ENCODE data around the gene MYO18B. TPM values are rescaled to one million over a fixed set of nuclear protein-coding genes. Genes with fewer than 3 reads are reported as not detected.

Gene MYO18B
- total RNA-seq, 1 experiment from 2014 or later = not detected

GRCh38 chr22:25816522-25817059 is 74.6 kb downstream of the MYO18B start:
- Histone ChIP-seq H3K4me2 (ENCODE audit: low read length) (no peak overlapping the region), H3K79me2 (ENCODE audit: low read length) (no peaks in the 10 kb centered on the region), H4K20me1 (ENCODE audit: low read length) (no peaks in the 10 kb centered on the region), H3K36me3 (ENCODE audit: low read depth, low read length) (no peaks in the 10 kb centered on the region), H3K27ac (ENCODE audit: low read length) (no peak overlapping the region), H3F3A (ENCODE audit: low read length, unreplicated experiment) (no peaks in the 10 kb centered on the region), H3K4me1 (ENCODE audit: insufficient read depth, low read length) (no peaks in the 10 kb centered on the region), H3K9me3 (ENCODE audit: low read length) (no peaks in the 10 kb centered on the region), H3K9me2 (replicated peaks; ENCODE audit: low read length) (no peaks in the 10 kb centered on the region), H3K4me3 (ENCODE audit: low read length) (no peak overlapping the region), H2AFZ (ENCODE audit: low read length) (no peak overlapping the region), H3K9ac (ENCODE audit: low read length) (no peak overlapping the region), H3K27me3 (ENCODE audit: low read length) (no peaks in the 10 kb centered on the region)
- intact Hi-C loops (cut with micrococcal nuclease) = no loop called here
- POLR2A ChIA-PET (ENCODE audit: unreplicated experiment) = no interaction called here
- BruUV-seq (replicated peaks) = no TSS peak
- ATAC-seq (no peak), DNase-seq (no peak)
- TF ChIP-seq EZH2phosphoT487 (IDR thresholded peaks at IDR 0.05; ENCODE audit: borderline replicate concordance, low read length) (no peak), EZH2 (IDR thresholded peaks at IDR 0.05; ENCODE audit: low read length, unreplicated experiment) (no peak)
- TF ChIP-seq, protein P1, sequence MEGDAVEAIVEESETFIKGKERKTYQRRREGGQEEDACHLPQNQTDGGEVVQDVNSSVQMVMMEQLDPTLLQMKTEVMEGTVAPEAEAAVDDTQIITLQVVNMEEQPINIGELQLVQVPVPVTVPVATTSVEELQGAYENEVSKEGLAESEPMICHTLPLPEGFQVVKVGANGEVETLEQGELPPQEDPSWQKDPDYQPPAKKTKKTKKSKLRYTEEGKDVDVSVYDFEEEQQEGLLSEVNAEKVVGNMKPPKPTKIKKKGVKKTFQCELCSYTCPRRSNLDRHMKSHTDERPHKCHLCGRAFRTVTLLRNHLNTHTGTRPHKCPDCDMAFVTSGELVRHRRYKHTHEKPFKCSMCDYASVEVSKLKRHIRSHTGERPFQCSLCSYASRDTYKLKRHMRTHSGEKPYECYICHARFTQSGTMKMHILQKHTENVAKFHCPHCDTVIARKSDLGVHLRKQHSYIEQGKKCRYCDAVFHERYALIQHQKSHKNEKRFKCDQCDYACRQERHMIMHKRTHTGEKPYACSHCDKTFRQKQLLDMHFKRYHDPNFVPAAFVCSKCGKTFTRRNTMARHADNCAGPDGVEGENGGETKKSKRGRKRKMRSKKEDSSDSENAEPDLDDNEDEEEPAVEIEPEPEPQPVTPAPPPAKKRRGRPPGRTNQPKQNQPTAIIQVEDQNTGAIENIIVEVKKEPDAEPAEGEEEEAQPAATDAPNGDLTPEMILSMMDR (conservative IDR thresholded peaks at IDR 0.05; ENCODE audit: low read depth, low read length) = no peak
- CTCF ChIA-PET = no interaction called here

- H3K36me3 ChIP-seq (ENCODE audit: low read depth, low read length) = no peaks in the 10 kb centered on the region
- H3K4me3 ChIP-seq (ENCODE audit: low read length) = no peak overlapping the region
- intact Hi-C loops (cut with micrococcal nuclease) = no loop called here
- DNase-seq (no peak), ATAC-seq (no peak)
- H3K27me3 ChIP-seq (ENCODE audit: low read length) = no peaks in the 10 kb centered on the region
- no peaks in the 10 kb centered on the region for H3K9me3 ChIP-seq (ENCODE audit: low read length)
- CTCF ChIA-PET = no interaction called here
- POLR2A ChIA-PET (ENCODE audit: unreplicated experiment) = no interaction called here
- no peak overlapping the region for H3K27ac ChIP-seq (ENCODE audit: low read length)
- no peak overlapping the region for H3K4me2 ChIP-seq (ENCODE audit: low read length)
- TF ChIP-seq, protein P1 (conservative IDR thresholded peaks at IDR 0.05; ENCODE audit: low read depth, low read length) = no peak
- TF ChIP-seq EZH2phosphoT487 (IDR thresholded peaks at IDR 0.05; ENCODE audit: borderline replicate concordance, low read length) (no peak), EZH2 (IDR thresholded peaks at IDR 0.05; ENCODE audit: low read length, unreplicated experiment) (no peak)
- no peaks in the 10 kb centered on the region for H3K79me2 ChIP-seq (ENCODE audit: low read length)
- BruUV-seq (replicated peaks) = no TSS peak
- H3K4me1 ChIP-seq (ENCODE audit: insufficient read depth, low read length) = no peaks in the 10 kb centered on the region
- H3K9me2 ChIP-seq (replicated peaks; ENCODE audit: low read length) = no peaks in the 10 kb centered on the region
- no peak overlapping the region for H2AFZ ChIP-seq (ENCODE audit: low read length)
- H3F3A ChIP-seq (ENCODE audit: low read length, unreplicated experiment) = no peaks in the 10 kb centered on the region
- no peak overlapping the region for H3K9ac ChIP-seq (ENCODE audit: low read length)
- H4K20me1 ChIP-seq (ENCODE audit: low read length) = no peaks in the 10 kb centered on the region
Measured at GRCh38 chr22:25817092-25817943, 75.3 kb downstream of the MYO18B start.

DNA sequence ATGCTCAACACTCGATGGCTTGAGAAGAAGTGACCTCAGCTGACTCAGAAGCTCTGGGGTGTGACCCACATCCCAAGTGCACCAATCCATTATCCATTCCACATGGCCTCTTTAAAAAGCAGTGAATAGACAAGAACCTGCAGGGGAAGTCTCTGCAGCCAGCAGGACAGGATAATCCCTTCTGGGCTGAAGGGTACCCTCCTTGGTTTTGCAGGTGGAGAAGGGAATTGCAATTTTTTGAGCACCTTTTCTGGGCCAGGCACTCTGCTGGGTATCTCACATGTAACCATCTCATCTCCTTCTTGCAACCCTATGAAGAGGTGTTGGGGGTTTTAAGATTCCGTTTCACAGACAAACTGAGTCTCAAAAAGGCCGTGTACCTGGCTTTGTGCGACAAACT is 76.6 kb downstream of the MYO18B start:
- H4K20me1 ChIP-seq (ENCODE audit: low read length) = no peaks in the 10 kb centered on the region
- no peak overlapping the region for H3K27ac ChIP-seq (ENCODE audit: low read length)
- H3F3A ChIP-seq (ENCODE audit: low read length, unreplicated experiment) = no peaks in the 10 kb centered on the region
- H3K4me3 ChIP-seq (ENCODE audit: low read length) = no peak overlapping the region
- no TSS peak for BruUV-seq (replicated peaks)
- H3K4me2 ChIP-seq (ENCODE audit: low read length) = no peak overlapping the region
- ATAC-seq (no peak), DNase-seq (no peak)
- H3K27me3 ChIP-seq (ENCODE audit: low read length) = no peaks in the 10 kb centered on the region
- no peaks in the 10 kb centered on the region for H3K9me2 ChIP-seq (replicated peaks; ENCODE audit: low read length)
- no peaks in the 10 kb centered on the region for H3K4me1 ChIP-seq (ENCODE audit: insufficient read depth, low read length)
- TF ChIP-seq EZH2 (IDR thresholded peaks at IDR 0.05; ENCODE audit: low read length, unreplicated experiment) (no peak), EZH2phosphoT487 (IDR thresholded peaks at IDR 0.05; ENCODE audit: borderline replicate concordance, low read length) (no peak)
- TF ChIP-seq, protein P1 (conservative IDR thresholded peaks at IDR 0.05; ENCODE audit: low read depth, low read length) = no peak
- H3K36me3 ChIP-seq (ENCODE audit: low read depth, low read length) = no peaks in the 10 kb centered on the region
- H2AFZ ChIP-seq (ENCODE audit: low read length) = no peak overlapping the region
- POLR2A ChIA-PET (ENCODE audit: unreplicated experiment) = no interaction called here
- intact Hi-C loops (cut with micrococcal nuclease) = no loop called here
- H3K9ac ChIP-seq (ENCODE audit: low read length) = no peak overlapping the region
- CTCF ChIA-PET = no interaction called here
- H3K79me2 ChIP-seq (ENCODE audit: low read length) = no peaks in the 10 kb centered on the region
- H3K9me3 ChIP-seq (ENCODE audit: low read length) = no peaks in the 10 kb centered on the region

Data from PC-3 (cell line).